HepG2 (cell line): ENCODE data around the gene LUC7L. TPM values are rescaled to one million over a fixed set of nuclear protein-coding genes. Genes with fewer than 3 reads are reported as not detected.

Experiments used
- ATAC-seq: fragments of 200-7000 bp; cut with Tn5 transposase; 3 replicates; pipeline ENCODE4 v1.9.1; 2020; ENCODE audit warnings: mild to moderate bottlenecking, moderate library complexity
- BruUV-seq: library from RNA; stranded (reverse); fragments of 400-500 nt; replicated peaks from 2 replicates; lab custom pipeline; 2021; lab: Mats Ljungman, UMichigan
- CTCF ChIA-PET: fragments of 300-600 bp; formaldehyde crosslinking; extraction: SDS; loops from one replicate; lab custom pipeline; 2021; ENCODE audit warnings: low total read pairs, inconsistent platforms, low intra/inter-chr PET ratio; lab: Yijun Ruan, JAX
- POLR2A ChIA-PET: fragments of 350-600 bp; sonication (Branson Sonifier 250); formaldehyde crosslinking; loops from one replicate; lab custom pipeline; 2020; ENCODE audit warnings: antibody characterized with exemption, inconsistent platforms; lab: Yijun Ruan, JAX
- DNase-seq: peaks from one replicate; pipeline ENCODE4 v3.0.0-alpha.2; 2015; ENCODE audit warnings: low spot score
- FAIRE-seq: peaks from 3 replicates; lab custom pipeline; 2011; peaks lifted over from hg19 to GRCh38; lab: Jason Lieb, UNC
- H2AFZ ChIP-seq: one replicate; pipeline ENCODE4 v1.6.1; 2011; ENCODE audit warnings: low read length, inconsistent platforms
- H3K27ac ChIP-seq: fragments of 300-600 bp; 3 replicates; pipeline ENCODE4 v1.8.0; 2011; ENCODE audit warnings: mixed run types, mild to moderate bottlenecking, mixed read lengths, low read length, inconsistent platforms; ENCODE audit not compliant: insufficient read depth; ENCODE audit errors: extremely low read length
- H3K27me3 ChIP-seq, 2 experiments: fragments of 200-600 bp in 1 of 2; 2 replicates in 1 of 2; 3 replicates in 1 of 2; pipeline versions ENCODE4 v1.6.0 to v1.8.0; 2011; ENCODE audit warnings: low read length in 2 of 2, mild to moderate bottlenecking in 2 of 2, moderate library complexity in 2 of 2, inconsistent platforms in 1 of 2; ENCODE audit not compliant: insufficient read depth in 2 of 2, control insufficient read depth in 1 of 2
- H3K36me3 ChIP-seq, 2 experiments: fragments of 200-600 bp in 1 of 2; replicated peaks in 1 of 2; 2 replicates in 1 of 2; 3 replicates in 1 of 2; pipeline versions ENCODE4 v1.5.1 to v1.8.0; 2011; ENCODE audit warnings: low read length in 2 of 2, inconsistent platforms in 1 of 2; ENCODE audit not compliant: insufficient read depth in 2 of 2, control insufficient read depth in 1 of 2
- H3K4me1 ChIP-seq: 2 replicates; pipeline ENCODE4 v1.5.1; 2012; ENCODE audit warnings: low read length, inconsistent platforms; ENCODE audit not compliant: insufficient read depth
- H3K4me2 ChIP-seq: 2 replicates; pipeline ENCODE4 v1.6.0; 2011; ENCODE audit warnings: low read depth, low read length, inconsistent platforms
- H3K4me3 ChIP-seq, 3 experiments: fragments of 200-600 bp in 1 of 3; sonication (generic), shearing (Covaris generic) in 1 of 3; replicated peaks in 1 of 3; 2 replicates each; pipeline ENCODE4 v1.5.1; 2011 to 2016; ENCODE audit warnings: low read length in 3 of 3, inconsistent platforms in 2 of 3, low read depth in 2 of 3, mild to moderate bottlenecking in 2 of 3, control low read depth in 1 of 3, mixed read lengths in 1 of 3; ENCODE audit not compliant: insufficient read depth in 1 of 3
- H3K79me2 ChIP-seq: one replicate; pipeline ENCODE4 v1.6.1; 2011; ENCODE audit warnings: low read length, inconsistent platforms; ENCODE audit not compliant: insufficient read depth
- H3K9ac ChIP-seq: 2 replicates; pipeline ENCODE4 v1.6.0; 2011; ENCODE audit warnings: mild to moderate bottlenecking, low read depth, low read length, inconsistent platforms; ENCODE audit not compliant: insufficient read depth
- H3K9me3 ChIP-seq: 2 replicates; pipeline ENCODE4 v1.5.1; 2012; ENCODE audit warnings: mild to moderate bottlenecking, low read length
- H4K20me1 ChIP-seq: 2 replicates; pipeline ENCODE4 v1.6.0; 2011; ENCODE audit warnings: inconsistent platforms, mild to moderate bottlenecking, low read length, moderate library complexity; ENCODE audit not compliant: insufficient read depth
- CBFB ChIP-seq: sonication (generic); formaldehyde crosslinking; IDR thresholded peaks from 2 replicates; pipeline ENCODE4 v1.4.0; 2020; ENCODE audit warnings: missing genetic modification reagents
- GATA4 ChIP-seq: sonication (generic); IDR thresholded peaks from 2 replicates; pipeline ENCODE4 v1.6.1; 2016; ENCODE audit warnings: antibody characterized with exemption, low read depth, borderline replicate concordance
- GPBP1L1 ChIP-seq: sonication (generic); formaldehyde crosslinking; IDR thresholded peaks from 2 replicates; pipeline ENCODE4 v1.5.0; 2020; ENCODE audit warnings: mild to moderate bottlenecking, missing genetic modification reagents
- HNF1B ChIP-seq: sonication (generic); formaldehyde crosslinking; IDR thresholded peaks from 2 replicates; pipeline ENCODE4 v1.5.1; 2020; ENCODE audit warnings: mild to moderate bottlenecking, moderate library complexity, missing genetic modification reagents
- HNF4G ChIP-seq, 2 experiments: sonication (generic) in 1 of 2; formaldehyde crosslinking in 1 of 2; IDR thresholded peaks; 2 replicates each; pipeline versions ENCODE4 v1.4.0 to v1.6.1; 2011 to 2020; ENCODE audit warnings: borderline replicate concordance in 2 of 2, low read depth in 2 of 2, mild to moderate bottlenecking in 2 of 2, low read length in 1 of 2, missing genetic modification reagents in 1 of 2, moderate library complexity in 1 of 2
- MTERF4 ChIP-seq: sonication (generic); formaldehyde crosslinking; IDR thresholded peaks from 2 replicates; pipeline ENCODE4 v1.8.0; 2023; ENCODE audit warnings: mild to moderate bottlenecking, missing genetic modification reagents
- REL ChIP-seq: sonication (generic); formaldehyde crosslinking; conservative IDR thresholded peaks from 2 replicates; pipeline ENCODE4 v1.8.0; 2022; ENCODE audit warnings: mild to moderate bottlenecking, missing genetic modification reagents, moderate library complexity
- SKI ChIP-seq: fragments of 450-650 bp; IDR thresholded peaks from one replicate; pipeline ENCODE4 v1.6.1; 2018; ENCODE audit warnings: mild to moderate bottlenecking; ENCODE audit not compliant: partially characterized antibody
- SOX5 ChIP-seq: IDR thresholded peaks from 2 replicates; pipeline ENCODE4 v1.6.1; 2016; ENCODE audit warnings: borderline replicate concordance
- SP4 ChIP-seq: sonication (generic); formaldehyde crosslinking; IDR thresholded peaks from 2 replicates; pipeline ENCODE4 v1.8.1; 2023; ENCODE audit warnings: mild to moderate bottlenecking, missing genetic modification reagents
- ZNF10 ChIP-seq: sonication (generic); formaldehyde crosslinking; IDR thresholded peaks from 2 replicates; pipeline ENCODE4 v1.4.0; 2020; ENCODE audit warnings: mild to moderate bottlenecking, low read depth, missing genetic modification reagents, borderline replicate concordance
- ZNF282 ChIP-seq: fragments of 450-650 bp; IDR thresholded peaks from 2 replicates; pipeline ENCODE4 v1.6.1; 2018; ENCODE audit not compliant: partially characterized antibody
- ZNF335 ChIP-seq: sonication (generic); formaldehyde crosslinking; IDR thresholded peaks from 2 replicates; pipeline ENCODE4 v1.4.0; 2020; ENCODE audit warnings: missing genetic modification reagents
- WGBS: methylation state at CpG from one replicate; pipeline ENCODE4 v1.1.6; 2017; ENCODE audit warnings: low lambda C conversion rate; 5-methylcytosine and 5-hydroxymethylcytosine counted together
- in situ Hi-C: cut with HindIII; loops from 2 replicates; pipeline ENCODE4 v1.10.0; 2017; ENCODE audit warnings: low pct_unique_long_range_greater_than_20kb; ENCODE audit not compliant: extremely low pct_ligation_motif_present
- intact Hi-C: fragments of 100-400 bp; cut with micrococcal nuclease; formaldehyde crosslinking; loops from one replicate; pipeline ENCODE4 v1.10.0; 2022; ENCODE audit not compliant: unreplicated experiment
- polyA plus RNA-seq, 8 experiments: library from polyadenylated mRNA; depleted of rRNA in 3 of 8; stranded (reverse) in 7 of 8; unstranded in 1 of 8; fragments of >200 nt; fragmentation: Illumina TruSeq in 4 of 8; extraction: Trizol in 4 of 8; gene quantifications; 2 replicates each; pipeline versions ENCODE4 v1.2.1 to v1.2.3, GENCODE V29; 2011 to 2016; ENCODE audit warnings: low read depth in 4 of 8, missing spikeins in 1 of 8, mixed read lengths in 1 of 8; ENCODE audit not compliant: insufficient read depth in 1 of 8
- total RNA-seq, 5 experiments: library from RNA; depleted of rRNA; stranded (reverse); fragments of >200 nt; fragmentation: Illumina TruSeq; extraction: Trizol; gene quantifications; 2 replicates each; pipeline ENCODE4 v1.2.3, GENCODE V29; 2016; ENCODE audit warnings: low read depth in 1 of 5
- TF ChIP-seq, protein P1 (sequence below): sonication (generic); formaldehyde crosslinking; IDR thresholded peaks from 2 replicates; pipeline ENCODE4 v1.8.1; 2022; ENCODE audit warnings: low read depth, mild to moderate bottlenecking, missing genetic modification reagents
- TF ChIP-seq, protein P2 (sequence below): sonication (generic); formaldehyde crosslinking; conservative IDR thresholded peaks from 2 replicates; pipeline ENCODE4 v1.8.0; 2022; ENCODE audit warnings: low read depth, missing genetic modification reagents

The LUC7L gene
- total and polyA plus RNA-seq, 2 of the 13 experiments (the other 11 are each of a cell fraction or from before 2014, with no cell fraction given) = 48.7 to 56.9 TPM

DNA sequence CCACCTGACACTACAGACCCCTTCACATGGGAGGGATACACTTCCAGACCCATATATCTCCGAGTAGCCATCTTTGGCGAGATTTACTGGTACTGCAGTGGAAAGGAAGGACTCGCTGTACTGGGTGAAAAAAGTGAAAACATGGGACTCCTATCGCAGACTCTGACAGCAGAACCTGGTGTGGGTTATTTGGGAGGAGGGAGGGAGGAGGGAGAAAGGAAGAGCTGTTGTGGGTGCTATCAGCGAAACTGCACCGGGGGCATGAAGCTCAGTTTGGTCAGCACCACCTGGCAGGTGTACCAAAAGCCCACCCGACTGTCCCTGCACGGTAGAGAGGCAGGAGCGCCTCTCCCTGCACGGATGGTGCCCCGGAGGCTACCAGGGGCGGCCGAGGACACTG lies 44.0 kb downstream of the LUC7L start:
- in situ Hi-C loops (no loop called here), intact Hi-C loops (no loop called here)
- no peak overlapping the region for H3K9ac ChIP-seq
- 0 out of 2 replicates have a peak, but pooled peaks cover 4% of the 10 kb centered on the region for H4K20me1 ChIP-seq
- peaks cover 15 to 23% of the 10 kb centered on the region in 2 experiments for H3K36me3 ChIP-seq
- 95% methylated on average over 13 of the region's 13 CpGs for WGBS
- H3K4me1 ChIP-seq = peaks cover 14% of the 10 kb centered on the region; the same call in 1 of the 2 replicates
- no TSS peak for BruUV-seq
- CTCF ChIA-PET = no interaction called here
- ATAC-seq (no peak), FAIRE-seq (no peak), DNase-seq (no peak)
- POLR2A ChIA-PET = no interaction called here
- H2AFZ ChIP-seq = no peak overlapping the region
- no peak overlapping the region for H3K27ac ChIP-seq
- no peaks in the 10 kb centered on the region for H3K9me3 ChIP-seq
- H3K79me2 ChIP-seq = no peaks in the 10 kb centered on the region
- no peak overlapping the region for H3K4me3 ChIP-seq
- no peak overlapping the region for H3K4me2 ChIP-seq
- H3K27me3 ChIP-seq = no peaks in the 10 kb centered on the region
- TF ChIP-seq SKI (no peak), HNF4G (IDR thresholded peaks at IDR 0.05; ENCODE audit: borderline replicate concordance, low read depth, low read length) (no peak), HNF4G (CRISPR knock-in tag; IDR thresholded peaks at IDR 0.05; ENCODE audit: borderline replicate concordance, low read depth) (no peak), ZNF10 (no peak), GATA4 (no peak), HNF1B (CRISPR knock-in tag) (no peak), ZNF335 (CRISPR knock-in tag) (no peak), GPBP1L1 (CRISPR knock-in tag) (no peak), SP4 (CRISPR knock-in tag) (no peak), ZNF282 (no peak), CBFB (no peak), MTERF4 (CRISPR knock-in tag) (no peak), REL (CRISPR knock-in tag) (no peak), SOX5 (CRISPR knock-in tag) (no peak)
- TF ChIP-seq, protein P1, sequence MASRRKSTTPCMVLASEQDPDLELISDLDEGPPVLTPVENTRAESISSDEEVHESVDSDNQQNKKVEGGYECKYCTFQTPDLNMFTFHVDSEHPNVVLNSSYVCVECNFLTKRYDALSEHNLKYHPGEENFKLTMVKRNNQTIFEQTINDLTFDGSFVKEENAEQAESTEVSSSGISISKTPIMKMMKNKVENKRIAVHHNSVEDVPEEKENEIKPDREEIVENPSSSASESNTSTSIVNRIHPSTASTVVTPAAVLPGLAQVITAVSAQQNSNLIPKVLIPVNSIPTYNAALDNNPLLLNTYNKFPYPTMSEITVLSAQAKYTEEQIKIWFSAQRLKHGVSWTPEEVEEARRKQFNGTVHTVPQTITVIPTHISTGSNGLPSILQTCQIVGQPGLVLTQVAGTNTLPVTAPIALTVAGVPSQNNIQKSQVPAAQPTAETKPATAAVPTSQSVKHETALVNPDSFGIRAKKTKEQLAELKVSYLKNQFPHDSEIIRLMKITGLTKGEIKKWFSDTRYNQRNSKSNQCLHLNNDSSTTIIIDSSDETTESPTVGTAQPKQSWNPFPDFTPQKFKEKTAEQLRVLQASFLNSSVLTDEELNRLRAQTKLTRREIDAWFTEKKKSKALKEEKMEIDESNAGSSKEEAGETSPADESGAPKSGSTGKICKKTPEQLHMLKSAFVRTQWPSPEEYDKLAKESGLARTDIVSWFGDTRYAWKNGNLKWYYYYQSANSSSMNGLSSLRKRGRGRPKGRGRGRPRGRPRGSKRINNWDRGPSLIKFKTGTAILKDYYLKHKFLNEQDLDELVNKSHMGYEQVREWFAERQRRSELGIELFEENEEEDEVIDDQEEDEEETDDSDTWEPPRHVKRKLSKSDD = no peak
- TF ChIP-seq, protein P2, sequence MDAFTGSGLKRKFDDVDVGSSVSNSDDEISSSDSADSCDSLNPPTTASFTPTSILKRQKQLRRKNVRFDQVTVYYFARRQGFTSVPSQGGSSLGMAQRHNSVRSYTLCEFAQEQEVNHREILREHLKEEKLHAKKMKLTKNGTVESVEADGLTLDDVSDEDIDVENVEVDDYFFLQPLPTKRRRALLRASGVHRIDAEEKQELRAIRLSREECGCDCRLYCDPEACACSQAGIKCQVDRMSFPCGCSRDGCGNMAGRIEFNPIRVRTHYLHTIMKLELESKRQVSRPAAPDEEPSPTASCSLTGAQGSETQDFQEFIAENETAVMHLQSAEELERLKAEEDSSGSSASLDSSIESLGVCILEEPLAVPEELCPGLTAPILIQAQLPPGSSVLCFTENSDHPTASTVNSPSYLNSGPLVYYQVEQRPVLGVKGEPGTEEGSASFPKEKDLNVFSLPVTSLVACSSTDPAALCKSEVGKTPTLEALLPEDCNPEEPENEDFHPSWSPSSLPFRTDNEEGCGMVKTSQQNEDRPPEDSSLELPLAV = no peak
